Hepatocyte (in vitro differentiated cells): Measurements from ENCODE around the gene SPATA1. TPM values are rescaled to one million over a fixed set of nuclear protein-coding genes. Genes with fewer than 3 reads are reported as not detected.

ENCODE experiments used
- DNase-seq: peaks from one replicate; pipeline ENCODE4 v3.0.0-alpha.2; 2016; ENCODE audit warnings: low spot score
- H2AFZ ChIP-seq: fragments of 200-600 bp; sonication (generic); 2 replicates; pipeline ENCODE4 v1.6.0; 2016; ENCODE audit warnings: antibody characterized with exemption, mild to moderate bottlenecking
- H3K27ac ChIP-seq: fragments of 200-600 bp; sonication (generic); 2 replicates; pipeline ENCODE4 v1.5.1; 2016; ENCODE audit warnings: mild to moderate bottlenecking
- H3K27me3 ChIP-seq: fragments of 200-600 bp; sonication (generic); 2 replicates; pipeline ENCODE4 v1.6.1; 2016
- H3K36me3 ChIP-seq: fragments of 200-600 bp; sonication (generic); replicated peaks from 2 replicates; pipeline ENCODE4 v1.5.1; 2016; ENCODE audit warnings: low read depth; ENCODE audit not compliant: insufficient read depth
- H3K4me1 ChIP-seq: fragments of 200-600 bp; sonication (generic); 2 replicates; pipeline ENCODE4 v1.5.1; 2016; ENCODE audit warnings: mild to moderate bottlenecking, moderate library complexity; ENCODE audit not compliant: insufficient read depth
- H3K4me2 ChIP-seq: fragments of 200-600 bp; sonication (generic); 2 replicates; pipeline ENCODE4 v1.6.0; 2016
- H3K4me3 ChIP-seq: fragments of 200-600 bp; sonication (generic); 2 replicates; pipeline ENCODE4 v1.5.1; 2016; ENCODE audit warnings: mild to moderate bottlenecking
- H3K79me2 ChIP-seq: fragments of 200-600 bp; sonication (generic); 2 replicates; pipeline ENCODE4 v1.6.0; 2017; ENCODE audit warnings: mild to moderate bottlenecking
- H3K9me2 ChIP-seq: fragments of 200-600 bp; sonication (generic); replicated peaks from 2 replicates; pipeline ENCODE4 v1.6.0; 2017; ENCODE audit warnings: mild to moderate bottlenecking; ENCODE audit not compliant: insufficient read depth
- H3K9me3 ChIP-seq: fragments of 200-600 bp; sonication (generic); 2 replicates; pipeline ENCODE4 v1.5.1; 2016; ENCODE audit warnings: low read depth, mild to moderate bottlenecking
- H4K20me1 ChIP-seq: fragments of 200-600 bp; sonication (generic); 2 replicates; pipeline ENCODE4 v1.6.0; 2016; ENCODE audit warnings: mild to moderate bottlenecking; ENCODE audit not compliant: insufficient read depth, poor library complexity, severe bottlenecking
- CTCF ChIP-seq: fragments of 200-600 bp; sonication (generic); IDR thresholded peaks from 2 replicates; pipeline ENCODE4 v1.5.1; 2016; ENCODE audit warnings: antibody characterized with exemption, mild to moderate bottlenecking; ENCODE audit not compliant: poor library complexity
- EZH2 ChIP-seq: fragments of 200-600 bp; sonication (generic); IDR thresholded peaks from 2 replicates; pipeline ENCODE4 v1.6.1; 2016; ENCODE audit warnings: antibody characterized with exemption, mild to moderate bottlenecking, borderline replicate concordance
- EZH2phosphoT487 ChIP-seq: fragments of 200-600 bp; sonication (generic); IDR thresholded peaks from one replicate; pipeline ENCODE4 v1.6.1; 2018; ENCODE audit warnings: antibody characterized with exemption, mild to moderate bottlenecking, low read depth, moderate library complexity; ENCODE audit not compliant: unreplicated experiment, severe bottlenecking
- WGBS: methylation state at CpG from one replicate; pipeline ENCODE4 v1.1.6; 2016; ENCODE audit warnings: low lambda C conversion rate; ENCODE audit errors: missing lambda C conversion rate; 5-methylcytosine and 5-hydroxymethylcytosine counted together
- polyA plus RNA-seq: library from polyadenylated mRNA; unstranded; fragments of >200 nt; fragmentation: Nextera tagmentation; extraction: Ambion mirVana; gene quantifications from 2 replicates; pipeline ENCODE4 v1.2.1, GENCODE V29; 2016
- total RNA-seq: library from RNA; depleted of rRNA; stranded (reverse); fragments of >200 nt; gene quantifications from 2 replicates; pipeline ENCODE4 v1.2.3, GENCODE V29; 2014

Gene SPATA1
- total and polyA plus RNA-seq, 2 experiments from 2014 or later: 0.70 to 0.90 TPM

DNA sequence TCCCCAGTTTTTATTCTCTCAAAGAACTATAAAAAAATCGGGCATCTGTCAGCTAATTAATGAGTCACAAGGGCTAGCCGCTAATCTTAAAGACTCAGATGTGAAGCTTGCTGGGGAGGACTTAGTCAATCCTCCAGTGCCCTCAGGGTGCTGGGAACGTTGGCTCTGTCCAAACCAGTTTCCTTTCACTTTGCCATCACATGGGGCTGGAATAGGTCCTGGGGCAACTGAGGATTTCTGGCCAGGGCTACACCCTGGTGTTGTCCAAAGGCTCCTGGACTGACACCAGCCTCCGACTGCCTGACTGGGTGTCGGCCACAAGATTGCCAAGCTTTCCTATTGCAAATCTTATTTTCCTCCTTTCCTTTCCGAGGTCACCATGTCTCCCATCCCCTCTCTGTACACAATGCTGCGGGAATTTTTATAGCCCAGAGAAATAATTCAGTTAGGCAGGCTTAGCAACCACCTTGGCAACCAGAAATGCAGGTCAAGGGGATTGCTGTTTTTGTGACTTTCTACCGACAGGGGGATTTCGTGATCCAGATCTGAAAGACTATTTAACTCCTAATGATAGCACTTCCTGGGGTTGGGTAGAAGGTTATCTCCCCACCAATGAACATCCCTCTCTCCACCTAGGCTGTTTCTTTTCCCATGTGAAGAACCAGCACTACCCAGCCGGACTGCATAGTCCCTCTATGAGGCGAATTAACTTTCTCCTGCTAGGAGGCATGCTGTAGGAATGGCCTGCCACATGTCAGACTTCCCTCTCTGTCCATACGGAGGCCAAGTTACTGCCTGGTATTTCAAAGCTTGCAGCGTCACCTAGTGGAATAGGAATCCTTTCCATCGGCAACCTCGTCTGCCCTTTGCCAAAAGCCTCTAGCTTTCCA is 98.0 kb downstream of the SPATA1 start:
- Histone ChIP-seq H3K36me3 (no peaks in the 10 kb centered on the region), H3K4me2 (peak overlapping the region; percentile 65), H3K4me1 (no peaks in the 10 kb centered on the region), H3K79me2 (no peaks in the 10 kb centered on the region), H3K4me3 (no peak overlapping the region), H3K9me2 (no peaks in the 10 kb centered on the region), H3K27me3 (no peaks in the 10 kb centered on the region), H4K20me1 (no peaks in the 10 kb centered on the region), H2AFZ (no peak overlapping the region), H3K27ac (peak overlapping the region; percentile 80), H3K9me3 (peaks cover 11% of the 10 kb centered on the region)
- TF ChIP-seq EZH2phosphoT487 (no peak), CTCF (no peak), EZH2 (no peak)
- peak; percentile 13 for DNase-seq
- 65% methylated on average over 15 of the region's 15 CpGs for WGBS

DNA sequence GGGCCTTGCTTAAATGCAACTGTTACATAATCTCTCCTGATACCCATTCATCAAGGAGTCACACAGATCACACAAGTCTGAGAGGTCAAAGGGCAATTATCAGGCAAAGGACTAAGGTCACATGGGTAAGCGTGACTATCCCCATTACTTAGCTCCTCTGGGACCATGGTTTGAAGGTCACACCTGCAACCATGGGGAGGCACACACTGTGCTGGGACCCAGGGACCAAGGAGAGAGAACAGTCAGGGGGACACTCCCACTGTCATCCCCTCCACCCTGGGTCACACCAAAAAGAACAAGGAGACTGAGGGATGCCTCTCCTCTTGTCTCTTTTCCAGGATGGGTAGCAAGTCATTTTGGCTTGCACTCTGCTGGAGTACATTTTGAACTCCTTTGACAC is 99.0 kb downstream of the SPATA1 start:
- TF ChIP-seq EZH2 (no peak), CTCF (no peak), EZH2phosphoT487 (no peak)
- no peak for DNase-seq
- peaks cover 11% of the 10 kb centered on the region for H3K9me3 ChIP-seq
- H4K20me1 ChIP-seq: no peaks in the 10 kb centered on the region
- H3K4me3 ChIP-seq: no peak overlapping the region
- H3K27me3 ChIP-seq: no peaks in the 10 kb centered on the region
- H3K4me2 ChIP-seq: no peak overlapping the region
- no peaks in the 10 kb centered on the region for H3K79me2 ChIP-seq
- no peaks in the 10 kb centered on the region for H3K4me1 ChIP-seq
- no peaks in the 10 kb centered on the region for H3K36me3 ChIP-seq
- H2AFZ ChIP-seq: no peak overlapping the region
- WGBS: 95% methylated on average over 1 of the region's 1 CpG
- H3K9me2 ChIP-seq: no peaks in the 10 kb centered on the region
- no peak overlapping the region for H3K27ac ChIP-seq

GRCh38 chr1:84606977-84607376 is 100.8 kb downstream of the SPATA1 start:
- Histone ChIP-seq H4K20me1 (no peaks in the 10 kb centered on the region), H3K4me1 (no peaks in the 10 kb centered on the region), H3K79me2 (no peaks in the 10 kb centered on the region), H3K27ac (no peak overlapping the region), H3K36me3 (no peaks in the 10 kb centered on the region), H3K4me2 (no peak overlapping the region), H3K9me3 (peaks cover 11% of the 10 kb centered on the region), H3K4me3 (no peak overlapping the region), H3K9me2 (no peaks in the 10 kb centered on the region), H3K27me3 (no peaks in the 10 kb centered on the region), H2AFZ (no peak overlapping the region)
- WGBS: 66% methylated on average over 5 of the region's 5 CpGs
- TF ChIP-seq CTCF: no peak
- no peak for DNase-seq
